CD8-positive, alpha-beta memory T cell (primary cell): Measurements from ENCODE around the gene IBSP. TPM values are rescaled to one million over a fixed set of nuclear protein-coding genes. Genes with fewer than 3 reads are reported as not detected.

Source experiments
- CTCF ChIA-PET: fragments of 350-600 bp; sonication (Branson Sonifier 250); formaldehyde crosslinking; loops from one replicate; lab custom pipeline; 2021; ENCODE audit warnings: antibody characterized with exemption; lab: Charles Lee
- POLR2A ChIA-PET: fragments of 350-600 bp; sonication (Branson Sonifier 250); formaldehyde crosslinking; loops from one replicate; lab custom pipeline; 2021; ENCODE audit warnings: antibody characterized with exemption; lab: Charles Lee
- DNase-seq, 5 donors: peaks; one replicate each; pipeline versions ENCODE4 v3.0.0 to v3.0.0-alpha.2; 2020 to 2022; ENCODE audit warnings: mixed read lengths in 1 of 5
- H3K27ac ChIP-seq: one replicate; pipeline ENCODE4 v1.7.0; 2013; ENCODE audit warnings: low read depth, mild to moderate bottlenecking, low read length, moderate library complexity
- H3K27me3 ChIP-seq: 2 replicates; pipeline ENCODE4 v1.7.0; 2013; ENCODE audit warnings: low read length, mild to moderate bottlenecking; ENCODE audit not compliant: insufficient read depth, poor library complexity, severe bottlenecking
- H3K36me3 ChIP-seq: 2 replicates; pipeline ENCODE4 v1.7.0; 2013; ENCODE audit warnings: mild to moderate bottlenecking, low read length, moderate library complexity; ENCODE audit not compliant: insufficient read depth
- H3K4me1 ChIP-seq: 2 replicates; pipeline ENCODE4 v1.7.0; 2013; ENCODE audit warnings: mild to moderate bottlenecking, low read length, moderate library complexity; ENCODE audit not compliant: insufficient read depth
- H3K4me3 ChIP-seq: 2 replicates; pipeline ENCODE4 v1.7.0; 2013; ENCODE audit warnings: mild to moderate bottlenecking, low read length
- H3K9me3 ChIP-seq: 2 replicates; pipeline ENCODE4 v1.7.0; 2013; ENCODE audit warnings: mild to moderate bottlenecking, low read length
- H3K27ac Mint-ChIP-seq, 8 donors: one replicate each; pipeline ENCODE4 v1.8.0; 2020 to 2021; ENCODE audit warnings: mixed read lengths in 8 of 8, mild to moderate bottlenecking in 6 of 8, inconsistent platforms in 3 of 8, moderate library complexity in 3 of 8
- H3K27me3 Mint-ChIP-seq, 2 donors: one replicate each; pipeline ENCODE4 v1.8.0; 2020 to 2021; ENCODE audit warnings: mixed read lengths in 2 of 2, mild to moderate bottlenecking in 1 of 2, moderate library complexity in 1 of 2
- H3K36me3 Mint-ChIP-seq, 3 donors: one replicate each; pipeline ENCODE4 v1.8.0; 2020 to 2021; ENCODE audit warnings: mixed read lengths in 3 of 3, inconsistent platforms in 1 of 3, mild to moderate bottlenecking in 1 of 3
- H3K4me1 Mint-ChIP-seq, 3 donors: one replicate each; pipeline ENCODE4 v1.8.0; 2020 to 2021; ENCODE audit warnings: mixed read lengths in 3 of 3, inconsistent platforms in 1 of 3, mild to moderate bottlenecking in 1 of 3
- H3K4me3 Mint-ChIP-seq, 7 donors: one replicate each; pipeline ENCODE4 v1.8.0; 2020 to 2021; ENCODE audit warnings: mixed read lengths in 7 of 7, mild to moderate bottlenecking in 6 of 7, moderate library complexity in 4 of 7, inconsistent platforms in 2 of 7
- H3K9me3 Mint-ChIP-seq, 5 donors: one replicate each; pipeline ENCODE4 v1.8.0; 2020 to 2022; ENCODE audit warnings: mixed read lengths in 5 of 5, mild to moderate bottlenecking in 3 of 5, moderate library complexity in 2 of 5, inconsistent platforms in 1 of 5
- polyA plus RNA-seq: library from polyadenylated mRNA; unstranded; fragments of 300-500 nt; fragmentation: Illumina TruSeq; gene quantifications from one replicate; pipeline ENCODE4 v1.2.3, GENCODE V29; 2021
- total RNA-seq, 2 experiments: library from RNA; stranded (reverse); gene quantifications; one replicate each; pipeline ENCODE4 v1.2.3, GENCODE V29; 2021

Gene IBSP
- total and polyA plus RNA-seq, 3 experiments from 2014 or later = not detected

DNA sequence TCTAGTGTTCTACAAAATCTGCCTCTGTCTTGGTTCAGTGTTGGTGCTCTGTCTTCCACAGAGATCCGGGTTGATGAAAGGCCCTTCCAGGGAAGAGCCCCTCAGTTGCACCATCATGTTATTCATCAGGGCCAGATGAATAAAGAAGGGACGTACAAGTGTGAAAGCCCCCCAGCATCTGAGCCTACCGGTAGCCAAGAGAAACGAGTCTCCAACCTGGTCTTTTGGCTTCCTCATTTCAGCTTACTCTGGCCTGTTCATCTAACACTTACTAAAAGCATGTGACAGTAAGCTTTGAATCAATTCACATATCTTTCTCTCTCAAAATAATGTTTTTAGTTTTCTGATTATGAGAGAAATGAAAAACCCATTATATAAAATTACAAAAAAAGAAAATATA lies 52.6 kb downstream of the IBSP start:
- POLR2A ChIA-PET = no interaction called here
- H3K27me3 Mint-ChIP-seq = peaks cover 4 to 5% of the 10 kb centered on the region in 2 donors

GRCh38 chr4:87853108-87853507 lies 53.8 kb downstream of the IBSP start:
- Histone ChIP-seq H3K9me3 (no peaks in the 10 kb centered on the region), H3K27me3 (no peaks in the 10 kb centered on the region), H3K27ac (no peak overlapping the region), H3K4me3 (no peak overlapping the region), H3K4me1 (no peaks in the 10 kb centered on the region), H3K36me3 (no peaks in the 10 kb centered on the region)
- ChIA-PET POLR2A (no interaction called here), CTCF (interaction anchor here (1.4 kb wide), 1 partner anchor 11 kb away, joined by 6 read pairs; no protein-coding TSS in a partner anchor)
- Mint-ChIP-seq H3K36me3 (no peaks in the 10 kb centered on the region), H3K27me3 (peaks cover 0 to 5% of the 10 kb centered on the region in 2 donors), H3K4me1 (peaks cover 10 to 13% (median 12%) of the 10 kb centered on the region in 3 donors), H3K9me3 (no peaks in the 10 kb centered on the region), H3K27ac (no peak overlapping the region), H3K4me3 (no peak overlapping the region)
- no peak for DNase-seq

More for the DNA sequence above, 52.6 kb downstream of the IBSP start:
- no peak overlapping the region for H3K4me3 Mint-ChIP-seq
- Histone ChIP-seq H3K36me3 (no peaks in the 10 kb centered on the region), H3K4me1 (no peaks in the 10 kb centered on the region), H3K4me3 (no peak overlapping the region), H3K27ac (no peak overlapping the region), H3K27me3 (no peaks in the 10 kb centered on the region), H3K9me3 (no peaks in the 10 kb centered on the region)
- CTCF ChIA-PET = interaction anchor here (1.4 kb wide), 1 partner anchor 10 kb away, joined by 6 read pairs; no protein-coding TSS in a partner anchor
- no peaks in the 10 kb centered on the region for H3K36me3 Mint-ChIP-seq
- peaks cover 10 to 14% (median 13%) of the 10 kb centered on the region in 3 donors for H3K4me1 Mint-ChIP-seq
- no peak for DNase-seq
- H3K9me3 Mint-ChIP-seq = no peaks in the 10 kb centered on the region
- H3K27ac Mint-ChIP-seq = no peak overlapping the region

- POLR2A ChIA-PET = no interaction called here
- no peaks in the 10 kb centered on the region for H3K9me3 ChIP-seq
- Mint-ChIP-seq H3K4me1 (peaks cover 5 to 8% (median 5%) of the 10 kb centered on the region in 3 donors), H3K4me3 (no peak overlapping the region), H3K27me3 (peaks cover 6 to 7% of the 10 kb centered on the region in 2 donors), H3K27ac (no peak overlapping the region), H3K9me3 (no peaks in the 10 kb centered on the region), H3K36me3 (no peaks in the 10 kb centered on the region)
- H3K36me3 ChIP-seq = no peaks in the 10 kb centered on the region
- CTCF ChIA-PET = no interaction called here
- no peak overlapping the region for H3K27ac ChIP-seq
- DNase-seq = no peak
- H3K4me1 ChIP-seq = no peaks in the 10 kb centered on the region
- no peaks in the 10 kb centered on the region for H3K27me3 ChIP-seq
- H3K4me3 ChIP-seq = no peak overlapping the region
These were observed 54.5 kb downstream of the IBSP start for GRCh38 chr4:87853891-87854290.

- Mint-ChIP-seq H3K36me3 (no peaks in the 10 kb centered on the region), H3K4me1 (no peaks in the 10 kb centered on the region), H3K9me3 (no peaks in the 10 kb centered on the region), H3K4me3 (no peak overlapping the region), H3K27me3 (peaks cover 5 to 7% of the 10 kb centered on the region in 2 donors), H3K27ac (no peak overlapping the region)
- CTCF ChIA-PET = no interaction called here
- no peak overlapping the region for H3K4me3 ChIP-seq
- POLR2A ChIA-PET = no interaction called here
- H3K4me1 ChIP-seq = no peaks in the 10 kb centered on the region
- H3K9me3 ChIP-seq = no peaks in the 10 kb centered on the region
- DNase-seq = no peak
- H3K27ac ChIP-seq = no peak overlapping the region
- no peaks in the 10 kb centered on the region for H3K27me3 ChIP-seq
- no peaks in the 10 kb centered on the region for H3K36me3 ChIP-seq
These were observed 56.2 kb downstream of the IBSP start for GRCh38 chr4:87855559-87855958.

DNA sequence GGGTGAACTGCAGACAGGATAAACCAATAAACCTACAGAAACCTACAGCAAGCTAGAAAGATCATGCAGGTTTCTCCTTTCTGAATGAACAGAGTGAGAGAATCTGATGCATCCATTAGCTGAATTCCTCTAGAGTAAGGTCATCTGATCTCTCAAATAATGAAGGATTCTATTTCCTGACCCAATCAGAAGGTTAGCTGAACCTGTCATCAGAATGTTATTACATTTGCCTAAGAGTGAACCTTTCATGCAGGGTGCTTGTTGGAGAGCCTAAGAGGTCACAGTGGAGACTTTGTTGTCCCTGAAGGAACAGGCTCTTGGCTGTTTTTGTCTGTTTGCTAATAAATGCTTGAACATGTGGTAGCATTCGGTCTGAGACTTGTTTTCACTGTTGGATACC lies 57.5 kb downstream of the IBSP start:
- POLR2A ChIA-PET = no interaction called here
- DNase-seq = no peak
- Histone ChIP-seq H3K27me3 (no peaks in the 10 kb centered on the region), H3K4me3 (no peak overlapping the region), H3K4me1 (no peaks in the 10 kb centered on the region), H3K36me3 (no peaks in the 10 kb centered on the region), H3K9me3 (no peaks in the 10 kb centered on the region), H3K27ac (no peak overlapping the region)
- Mint-ChIP-seq H3K9me3 (no peaks in the 10 kb centered on the region), H3K27ac (no peak overlapping the region), H3K36me3 (no peaks in the 10 kb centered on the region), H3K27me3 (peaks cover 5 to 7% of the 10 kb centered on the region in 2 donors), H3K4me1 (no peaks in the 10 kb centered on the region), H3K4me3 (no peak overlapping the region)
- CTCF ChIA-PET = no interaction called here

GRCh38 chr4:87857789-87858188 lies 58.4 kb downstream of the IBSP start:
- H3K36me3 ChIP-seq = no peaks in the 10 kb centered on the region
- H3K9me3 Mint-ChIP-seq = no peaks in the 10 kb centered on the region
- no peaks in the 10 kb centered on the region for H3K9me3 ChIP-seq
- H3K4me1 ChIP-seq = no peaks in the 10 kb centered on the region
- no peaks in the 10 kb centered on the region for H3K27me3 ChIP-seq
- H3K36me3 Mint-ChIP-seq = no peaks in the 10 kb centered on the region
- no peak overlapping the region for H3K27ac ChIP-seq
- no peak overlapping the region for H3K4me3 Mint-ChIP-seq
- peaks cover 5 to 7% of the 10 kb centered on the region in 2 donors for H3K27me3 Mint-ChIP-seq
- no peak for DNase-seq
- no peak overlapping the region for H3K4me3 ChIP-seq
- ChIA-PET CTCF (no interaction called here), POLR2A (no interaction called here)
- H3K27ac Mint-ChIP-seq = no peak overlapping the region
- no peaks in the 10 kb centered on the region for H3K4me1 Mint-ChIP-seq

Other genes with a start within 250 kb of the IBSP start
- not detected for gene DSPP, start 191.0 kb upstream of the IBSP start, total RNA-seq
- not detected for gene DSPP, start 191.0 kb upstream of the IBSP start, polyA plus RNA-seq
- gene DMP1, start 149.3 kb upstream of the IBSP start, total RNA-seq = not detected
- gene DMP1, start 149.3 kb upstream of the IBSP start, polyA plus RNA-seq = not detected
- not detected for gene MEPE, start 33.4 kb downstream of the IBSP start, total RNA-seq
- gene MEPE, start 33.4 kb downstream of the IBSP start, polyA plus RNA-seq = not detected
- 1 to 10 TPM; 4.9 to 7.2 TPM for gene SPP1, start 176.2 kb downstream of the IBSP start, total RNA-seq
- not detected for gene SPP1, start 176.2 kb downstream of the IBSP start, polyA plus RNA-seq
- 1 to 10 TPM; 7.1 to 8.3 TPM for gene PKD2, start 208.1 kb downstream of the IBSP start, total RNA-seq
- 4.9 TPM for gene PKD2, start 208.1 kb downstream of the IBSP start, polyA plus RNA-seq